B cell (primary cell): ENCODE results near the gene MALRD1. TPM values are rescaled to one million over a fixed set of nuclear protein-coding genes. Genes with fewer than 3 reads are reported as not detected.

ENCODE experiments used
- ATAC-seq: fragments of 200-7000 bp; cut with Tn5 transposase; one replicate; pipeline ENCODE4 v1.10.0; 2021; ENCODE audit warnings: low read depth, mild to moderate bottlenecking, moderate number of reproducible peaks, moderate library complexity
- CTCF ChIA-PET: fragments of 350-600 bp; sonication (Branson Sonifier 250); formaldehyde crosslinking; loops from one replicate; lab custom pipeline; 2021; ENCODE audit warnings: antibody characterized with exemption, inconsistent platforms; lab: Charles Lee
- POLR2A ChIA-PET: fragments of 350-600 bp; sonication (Branson Sonifier 250); formaldehyde crosslinking; loops from one replicate; lab custom pipeline; 2021; ENCODE audit warnings: antibody characterized with exemption; lab: Charles Lee
- DNase-seq: peaks from one replicate; pipeline ENCODE4 v3.0.0; 2013
- H2AFZ ChIP-seq: 2 replicates; pipeline ENCODE4 v1.6.1; 2012; ENCODE audit warnings: mild to moderate bottlenecking, low read depth, low read length; ENCODE audit not compliant: insufficient read depth, poor library complexity, severe bottlenecking
- H3K27ac ChIP-seq, 2 donors: 1 replicate in 1 of 2; 2 replicates in 1 of 2; pipeline ENCODE4 v1.5.1; 2012 to 2013; ENCODE audit warnings: low read length in 2 of 2, mild to moderate bottlenecking in 2 of 2, moderate library complexity in 1 of 2
- H3K27me3 ChIP-seq, 4 experiments: fragments of 200-600 bp in 1 of 4; sonication (generic) in 1 of 4; replicated peaks in 1 of 4; 1 replicate in 2 of 4; 2 replicates in 2 of 4; pipeline versions ENCODE4 v1.6.1 to v1.7.0; 2013 to 2016; ENCODE audit warnings: low read length in 3 of 4, mild to moderate bottlenecking in 2 of 4, mixed read lengths in 1 of 4, moderate library complexity in 1 of 4; ENCODE audit not compliant: insufficient read depth in 4 of 4, control insufficient read depth in 3 of 4; ENCODE audit errors: control extremely low read depth in 1 of 4
- H3K36me3 ChIP-seq, 2 experiments: replicated peaks in 1 of 2; 1 replicate in 1 of 2; 2 replicates in 1 of 2; pipeline versions ENCODE4 v1.6.1 to v1.7.1; 2013; ENCODE audit warnings: low read length in 1 of 2; ENCODE audit not compliant: insufficient read depth in 2 of 2, control insufficient read depth in 1 of 2; ENCODE audit errors: control extremely low read depth in 1 of 2, extremely low read depth in 1 of 2
- H3K4me1 ChIP-seq, 2 donors: fragments of 200-600 bp in 1 of 2; sonication (generic) in 1 of 2; 1 replicate in 1 of 2; 2 replicates in 1 of 2; pipeline versions ENCODE4 v1.5.1 to v1.6.1; 2013 to 2017; ENCODE audit warnings: low read length in 2 of 2; ENCODE audit not compliant: control insufficient read depth in 2 of 2, insufficient read depth in 2 of 2
- H3K4me2 ChIP-seq: replicated peaks from 2 replicates; pipeline ENCODE3; 2012; ENCODE audit warnings: mild to moderate bottlenecking, low read depth, low read length; ENCODE audit not compliant: poor library complexity, severe bottlenecking
- H3K4me3 ChIP-seq, 5 experiments: fragments of 200-600 bp in 1 of 5; sonication (generic) in 1 of 5; 1 replicate in 3 of 5; 2 replicates in 2 of 5; pipeline versions ENCODE4 v1.5.1 to v1.7.0; 2011 to 2016; ENCODE audit warnings: low read length in 4 of 5, mild to moderate bottlenecking in 4 of 5, low read depth in 2 of 5, control low read depth in 1 of 5, moderate library complexity in 1 of 5; ENCODE audit not compliant: insufficient read depth in 1 of 5; ENCODE audit errors: control extremely low read depth in 1 of 5, extremely low read depth in 1 of 5
- H3K79me2 ChIP-seq: fragments of 200-600 bp; sonication (generic); one replicate; pipeline ENCODE4 v1.6.0; 2016; ENCODE audit warnings: low read length; ENCODE audit not compliant: control insufficient read depth, insufficient read depth
- H3K9ac ChIP-seq: fragments of 200-600 bp; sonication (generic); 2 replicates; pipeline ENCODE4 v1.6.1; 2017; ENCODE audit warnings: mild to moderate bottlenecking, low read length, moderate library complexity
- H3K9me3 ChIP-seq, 3 donors: one replicate each; pipeline versions ENCODE4 v1.6.1 to v1.7.1; 2013; ENCODE audit warnings: low read length in 2 of 3; ENCODE audit not compliant: control insufficient read depth in 2 of 3, insufficient read depth in 1 of 3; ENCODE audit errors: control extremely low read depth in 1 of 3
- H4K20me1 ChIP-seq: 2 replicates; pipeline ENCODE4 v1.6.0; 2012; ENCODE audit warnings: mild to moderate bottlenecking, low read length; ENCODE audit not compliant: insufficient read depth, control insufficient read depth, poor library complexity, severe bottlenecking
- H3K27ac Mint-ChIP-seq: one replicate; pipeline ENCODE4 v1.8.0; 2021; ENCODE audit warnings: mixed read lengths
- H3K27me3 Mint-ChIP-seq: one replicate; pipeline ENCODE4 v1.8.0; 2021; ENCODE audit warnings: mixed read lengths
- H3K4me1 Mint-ChIP-seq: one replicate; pipeline ENCODE4 v1.8.0; 2021; ENCODE audit warnings: mixed read lengths
- H3K4me3 Mint-ChIP-seq: one replicate; pipeline ENCODE4 v1.8.0; 2021; ENCODE audit warnings: mixed read lengths
- H3K9me3 Mint-ChIP-seq: one replicate; pipeline ENCODE4 v1.8.0; 2022; ENCODE audit warnings: mixed read lengths; ENCODE audit not compliant: insufficient read depth
- EZH2 ChIP-seq: IDR thresholded peaks from 2 replicates; pipeline ENCODE4 v1.6.1; 2012; ENCODE audit warnings: borderline replicate concordance, low read depth, mild to moderate bottlenecking, moderate library complexity, low read length; ENCODE audit not compliant: insufficient read depth, poor library complexity, severe bottlenecking
- WGBS: methylation state at CpG from one replicate; pipeline ENCODE4 v1.1.5; 2013; ENCODE audit warnings: missing lambda C conversion rate; ENCODE audit not compliant: insufficient coverage; 5-methylcytosine and 5-hydroxymethylcytosine counted together
- intact Hi-C: fragments of 100-400 bp; cut with micrococcal nuclease; formaldehyde crosslinking; loops from one replicate; pipeline ENCODE4 v1.10.0; 2022
- polyA plus RNA-seq: library from polyadenylated mRNA; depleted of rRNA; stranded (reverse); fragments of >200 nt; gene quantifications from 2 replicates; pipeline ENCODE4 v1.2.3, GENCODE V29; 2012
- total RNA-seq, 2 donors: library from RNA; stranded (reverse); fragments of 120-200 nt in 1 of 2; gene quantifications; 1 replicate in 1 of 2; 2 replicates in 1 of 2; pipeline versions ENCODE4 v1.2.3 to v1.2.4, GENCODE V29; 2013 to 2022
- TF ChIP-seq, protein P1 (sequence below): fragments of 200-600 bp; IDR thresholded peaks from one replicate; pipeline ENCODE4 v1.8.0; 2022; ENCODE audit warnings: antibody characterized with exemption, mild to moderate bottlenecking

The MALRD1 gene
- total and polyA plus RNA-seq, 2 donors (not counting 1 experiment from before 2014, with no cell fraction given): not detected

DNA sequence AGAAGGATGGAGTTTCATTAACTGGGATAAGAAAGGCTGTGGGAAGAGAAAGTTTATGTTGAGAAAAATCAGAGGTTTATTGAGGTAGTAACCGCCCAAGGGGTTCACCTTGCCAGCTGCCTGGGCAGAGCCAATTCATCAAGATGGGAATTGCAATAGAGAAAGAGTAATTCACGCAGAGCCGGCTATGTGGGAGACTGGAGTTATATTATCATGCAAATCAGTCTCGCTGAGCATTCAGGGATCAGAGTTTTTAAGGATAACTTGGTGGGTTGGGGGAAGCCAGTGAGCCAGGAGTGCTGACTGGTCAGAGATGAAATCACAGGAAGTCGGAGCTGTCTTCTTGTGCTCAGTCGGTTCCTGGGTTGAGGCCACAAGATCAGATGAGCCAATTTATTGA lies 70.6 kb downstream of the MALRD1 start:
- Histone ChIP-seq H3K4me2 (no peak overlapping the region), H4K20me1 (no peaks in the 10 kb centered on the region), H3K9ac (no peak overlapping the region), H2AFZ (no peak overlapping the region), H3K27ac (no peak overlapping the region), H3K9me3 (peaks cover 0 to 3% (median 0%) of the 10 kb centered on the region in 3 donors), H3K79me2 (no peaks in the 10 kb centered on the region), H3K4me3 (no peak overlapping the region), H3K36me3 (no peaks in the 10 kb centered on the region), H3K27me3 (no peaks in the 10 kb centered on the region), H3K4me1 (no peaks in the 10 kb centered on the region)
- WGBS: 71% methylated on average over 6 of the region's 6 CpGs
- ChIA-PET CTCF (no interaction called here), POLR2A (no interaction called here)
- no peak overlapping the region for H3K27ac Mint-ChIP-seq
- H3K9me3 Mint-ChIP-seq: peaks cover 2% of the 10 kb centered on the region
- ATAC-seq: no peak
- intact Hi-C loops: no loop called here
- no peak for TF ChIP-seq EZH2
- TF ChIP-seq, protein P1, sequence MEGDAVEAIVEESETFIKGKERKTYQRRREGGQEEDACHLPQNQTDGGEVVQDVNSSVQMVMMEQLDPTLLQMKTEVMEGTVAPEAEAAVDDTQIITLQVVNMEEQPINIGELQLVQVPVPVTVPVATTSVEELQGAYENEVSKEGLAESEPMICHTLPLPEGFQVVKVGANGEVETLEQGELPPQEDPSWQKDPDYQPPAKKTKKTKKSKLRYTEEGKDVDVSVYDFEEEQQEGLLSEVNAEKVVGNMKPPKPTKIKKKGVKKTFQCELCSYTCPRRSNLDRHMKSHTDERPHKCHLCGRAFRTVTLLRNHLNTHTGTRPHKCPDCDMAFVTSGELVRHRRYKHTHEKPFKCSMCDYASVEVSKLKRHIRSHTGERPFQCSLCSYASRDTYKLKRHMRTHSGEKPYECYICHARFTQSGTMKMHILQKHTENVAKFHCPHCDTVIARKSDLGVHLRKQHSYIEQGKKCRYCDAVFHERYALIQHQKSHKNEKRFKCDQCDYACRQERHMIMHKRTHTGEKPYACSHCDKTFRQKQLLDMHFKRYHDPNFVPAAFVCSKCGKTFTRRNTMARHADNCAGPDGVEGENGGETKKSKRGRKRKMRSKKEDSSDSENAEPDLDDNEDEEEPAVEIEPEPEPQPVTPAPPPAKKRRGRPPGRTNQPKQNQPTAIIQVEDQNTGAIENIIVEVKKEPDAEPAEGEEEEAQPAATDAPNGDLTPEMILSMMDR: no peak
- no peaks in the 10 kb centered on the region for H3K27me3 Mint-ChIP-seq
- no peak for DNase-seq
- H3K4me1 Mint-ChIP-seq: no peaks in the 10 kb centered on the region
- no peak overlapping the region for H3K4me3 Mint-ChIP-seq

DNA sequence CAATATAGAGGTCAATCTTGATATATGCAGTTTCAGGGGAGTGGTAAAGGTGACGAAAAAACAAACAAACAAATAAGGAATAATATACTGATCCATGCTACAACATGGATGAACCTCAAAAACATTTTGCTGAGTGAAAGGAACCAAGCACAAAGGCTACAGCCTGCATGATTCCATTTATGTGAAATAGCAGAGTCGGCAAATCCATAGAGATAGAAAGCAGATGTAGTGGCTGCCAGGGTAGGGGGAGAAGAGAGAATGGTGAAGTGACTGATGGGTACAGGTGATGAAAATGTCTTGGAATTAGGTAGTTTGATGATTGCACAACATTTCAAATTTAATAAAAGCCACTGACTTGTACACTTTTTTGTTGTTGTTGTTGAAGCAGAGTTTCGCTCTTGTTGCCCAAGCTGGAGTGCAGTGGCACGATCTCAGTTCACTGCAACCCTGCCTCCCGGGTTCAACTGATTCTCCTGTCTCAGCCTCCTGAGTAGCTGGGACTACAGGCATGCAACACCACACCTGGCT lies 71.8 kb downstream of the MALRD1 start:
- H3K9ac ChIP-seq: no peak overlapping the region
- no peaks in the 10 kb centered on the region for H3K4me1 ChIP-seq
- no peak overlapping the region for H3K4me2 ChIP-seq
- WGBS: 100% methylated on average over 2 of the region's 5 CpGs
- Mint-ChIP-seq H3K4me1 (no peaks in the 10 kb centered on the region), H3K9me3 (peaks cover 2% of the 10 kb centered on the region), H3K27ac (no peak overlapping the region), H3K27me3 (no peaks in the 10 kb centered on the region), H3K4me3 (no peak overlapping the region)
- DNase-seq (no peak), ATAC-seq (no peak)
- H3K4me3 ChIP-seq: no peak overlapping the region
- no peaks in the 10 kb centered on the region for H3K9me3 ChIP-seq
- H4K20me1 ChIP-seq: no peaks in the 10 kb centered on the region
- no peaks in the 10 kb centered on the region for H3K36me3 ChIP-seq
- no peak for TF ChIP-seq EZH2
- TF ChIP-seq, protein P1: no peak
- H2AFZ ChIP-seq: no peak overlapping the region
- ChIA-PET POLR2A (no interaction called here), CTCF (no interaction called here)
- intact Hi-C loops: no loop called here
- no peak overlapping the region for H3K27ac ChIP-seq
- no peaks in the 10 kb centered on the region for H3K27me3 ChIP-seq
- no peaks in the 10 kb centered on the region for H3K79me2 ChIP-seq
